ENCODE data around the gene SLC11A1. TPM values are rescaled to one million over a fixed set of nuclear protein-coding genes. Genes with fewer than 3 reads are reported as not detected.

The SLC11A1 gene
- total and polyA plus RNA-seq, 2 experiments from 2014 or later: 0.31 TPM; not detected in 1

DNA sequence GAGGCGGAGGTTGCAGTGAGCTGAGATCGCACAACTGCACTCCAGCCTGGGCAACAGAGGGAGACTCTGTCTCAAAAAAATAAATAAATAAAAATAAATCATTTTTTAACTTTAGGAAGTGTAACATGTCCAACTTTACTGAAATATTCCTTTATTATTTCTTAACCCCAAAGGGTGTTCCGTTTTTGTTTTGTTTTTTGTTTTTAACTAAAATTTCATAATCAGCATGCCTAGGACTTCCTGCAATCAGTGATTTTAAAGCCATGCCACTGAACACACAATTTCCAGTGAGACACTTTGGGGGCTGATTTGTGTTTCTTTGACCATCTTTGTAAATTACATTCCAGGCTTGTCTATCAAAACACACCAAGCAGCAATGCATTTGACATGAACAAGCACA is 18.3 kb upstream of the SLC11A1 start:
- no peaks in the 10 kb centered on the region for H3K4me1 ChIP-seq (ENCODE audit: insufficient read depth)
- peaks cover 27% of the 10 kb centered on the region for H3K27me3 Mint-ChIP-seq (ENCODE audit: insufficient read depth, low read depth, poor library complexity)
- H3K9me3 Mint-ChIP-seq: no peaks in the 10 kb centered on the region
- no peak overlapping the region for H3K4me3 Mint-ChIP-seq
- ATAC-seq (no peak), DNase-seq (ENCODE audit: low spot score) (no peak)
- no peak overlapping the region for H3K27ac Mint-ChIP-seq
- H3K9me2 ChIP-seq (ENCODE audit: insufficient read depth): no peaks in the 10 kb centered on the region
- TF ChIP-seq STAT1 (IDR thresholded peaks at IDR 0.05; ENCODE audit: unreplicated experiment) (no peak), ZNF114 (CRISPR knock-in tag; IDR thresholded peaks at IDR 0.05) (no peak), JUNB (IDR thresholded peaks at IDR 0.05; ENCODE audit: unreplicated experiment) (no peak), EZH2phosphoT487 (IDR thresholded peaks at IDR 0.05; ENCODE audit: unreplicated experiment) (no peak), EZH2 (IDR thresholded peaks at IDR 0.05; ENCODE audit: low read depth, unreplicated experiment) (no peak), ZNF331 (CRISPR knock-in tag; IDR thresholded peaks at IDR 0.05; ENCODE audit: low read depth) (no peak), POLR2AphosphoS5 (IDR thresholded peaks at IDR 0.05; ENCODE audit: low read depth) (no peak)
- TF ChIP-seq, protein P1, sequence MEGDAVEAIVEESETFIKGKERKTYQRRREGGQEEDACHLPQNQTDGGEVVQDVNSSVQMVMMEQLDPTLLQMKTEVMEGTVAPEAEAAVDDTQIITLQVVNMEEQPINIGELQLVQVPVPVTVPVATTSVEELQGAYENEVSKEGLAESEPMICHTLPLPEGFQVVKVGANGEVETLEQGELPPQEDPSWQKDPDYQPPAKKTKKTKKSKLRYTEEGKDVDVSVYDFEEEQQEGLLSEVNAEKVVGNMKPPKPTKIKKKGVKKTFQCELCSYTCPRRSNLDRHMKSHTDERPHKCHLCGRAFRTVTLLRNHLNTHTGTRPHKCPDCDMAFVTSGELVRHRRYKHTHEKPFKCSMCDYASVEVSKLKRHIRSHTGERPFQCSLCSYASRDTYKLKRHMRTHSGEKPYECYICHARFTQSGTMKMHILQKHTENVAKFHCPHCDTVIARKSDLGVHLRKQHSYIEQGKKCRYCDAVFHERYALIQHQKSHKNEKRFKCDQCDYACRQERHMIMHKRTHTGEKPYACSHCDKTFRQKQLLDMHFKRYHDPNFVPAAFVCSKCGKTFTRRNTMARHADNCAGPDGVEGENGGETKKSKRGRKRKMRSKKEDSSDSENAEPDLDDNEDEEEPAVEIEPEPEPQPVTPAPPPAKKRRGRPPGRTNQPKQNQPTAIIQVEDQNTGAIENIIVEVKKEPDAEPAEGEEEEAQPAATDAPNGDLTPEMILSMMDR (conservative IDR thresholded peaks at IDR 0.05; ENCODE audit: low read depth in 2 of 2): no peak
- TF ChIP-seq, protein P2, sequence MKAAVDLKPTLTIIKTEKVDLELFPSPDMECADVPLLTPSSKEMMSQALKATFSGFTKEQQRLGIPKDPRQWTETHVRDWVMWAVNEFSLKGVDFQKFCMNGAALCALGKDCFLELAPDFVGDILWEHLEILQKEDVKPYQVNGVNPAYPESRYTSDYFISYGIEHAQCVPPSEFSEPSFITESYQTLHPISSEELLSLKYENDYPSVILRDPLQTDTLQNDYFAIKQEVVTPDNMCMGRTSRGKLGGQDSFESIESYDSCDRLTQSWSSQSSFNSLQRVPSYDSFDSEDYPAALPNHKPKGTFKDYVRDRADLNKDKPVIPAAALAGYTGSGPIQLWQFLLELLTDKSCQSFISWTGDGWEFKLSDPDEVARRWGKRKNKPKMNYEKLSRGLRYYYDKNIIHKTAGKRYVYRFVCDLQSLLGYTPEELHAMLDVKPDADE (IDR thresholded peaks at IDR 0.05): no peak
- TF ChIP-seq, protein P3, sequence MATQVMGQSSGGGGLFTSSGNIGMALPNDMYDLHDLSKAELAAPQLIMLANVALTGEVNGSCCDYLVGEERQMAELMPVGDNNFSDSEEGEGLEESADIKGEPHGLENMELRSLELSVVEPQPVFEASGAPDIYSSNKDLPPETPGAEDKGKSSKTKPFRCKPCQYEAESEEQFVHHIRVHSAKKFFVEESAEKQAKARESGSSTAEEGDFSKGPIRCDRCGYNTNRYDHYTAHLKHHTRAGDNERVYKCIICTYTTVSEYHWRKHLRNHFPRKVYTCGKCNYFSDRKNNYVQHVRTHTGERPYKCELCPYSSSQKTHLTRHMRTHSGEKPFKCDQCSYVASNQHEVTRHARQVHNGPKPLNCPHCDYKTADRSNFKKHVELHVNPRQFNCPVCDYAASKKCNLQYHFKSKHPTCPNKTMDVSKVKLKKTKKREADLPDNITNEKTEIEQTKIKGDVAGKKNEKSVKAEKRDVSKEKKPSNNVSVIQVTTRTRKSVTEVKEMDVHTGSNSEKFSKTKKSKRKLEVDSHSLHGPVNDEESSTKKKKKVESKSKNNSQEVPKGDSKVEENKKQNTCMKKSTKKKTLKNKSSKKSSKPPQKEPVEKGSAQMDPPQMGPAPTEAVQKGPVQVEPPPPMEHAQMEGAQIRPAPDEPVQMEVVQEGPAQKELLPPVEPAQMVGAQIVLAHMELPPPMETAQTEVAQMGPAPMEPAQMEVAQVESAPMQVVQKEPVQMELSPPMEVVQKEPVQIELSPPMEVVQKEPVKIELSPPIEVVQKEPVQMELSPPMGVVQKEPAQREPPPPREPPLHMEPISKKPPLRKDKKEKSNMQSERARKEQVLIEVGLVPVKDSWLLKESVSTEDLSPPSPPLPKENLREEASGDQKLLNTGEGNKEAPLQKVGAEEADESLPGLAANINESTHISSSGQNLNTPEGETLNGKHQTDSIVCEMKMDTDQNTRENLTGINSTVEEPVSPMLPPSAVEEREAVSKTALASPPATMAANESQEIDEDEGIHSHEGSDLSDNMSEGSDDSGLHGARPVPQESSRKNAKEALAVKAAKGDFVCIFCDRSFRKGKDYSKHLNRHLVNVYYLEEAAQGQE (IDR thresholded peaks at IDR 0.05; ENCODE audit: unreplicated experiment): no peak
- peaks cover 8% of the 10 kb centered on the region; the same call in 1 of the 2 replicates for H3F3A ChIP-seq (replicated peaks; ENCODE audit: low read depth)
- no peaks in the 10 kb centered on the region for H3K36me3 ChIP-seq (ENCODE audit: insufficient read depth)
- no peak overlapping the region for H2AFZ ChIP-seq
- H3K4me1 Mint-ChIP-seq: peaks cover 2% of the 10 kb centered on the region; the same call in 1 of the 3 replicates
- no peaks in the 10 kb centered on the region for H3K36me3 Mint-ChIP-seq (ENCODE audit: low read depth)
- no peak overlapping the region for H3K4me2 ChIP-seq
- no peak overlapping the region for H3K27ac ChIP-seq (ENCODE audit: low read depth)
- no peaks in the 10 kb centered on the region for H3K27me3 ChIP-seq (ENCODE audit: insufficient read depth)
- no peaks in the 10 kb centered on the region for H4K20me1 ChIP-seq (replicated peaks; ENCODE audit: insufficient read depth)
- H3K4me3 ChIP-seq: no peak overlapping the region
- no peaks in the 10 kb centered on the region for H3K79me2 ChIP-seq (replicated peaks; ENCODE audit: insufficient read depth)

Measured in GM23338 (cell line).